ENCODE results near the gene NR2C2. TPM values are rescaled to one million over a fixed set of nuclear protein-coding genes. Genes with fewer than 3 reads are reported as not detected.

NR2C2 gene
- total RNA-seq, 4 donors from 2014 or later, result 32.2 to 60.6 (median 47.8) TPM

DNA sequence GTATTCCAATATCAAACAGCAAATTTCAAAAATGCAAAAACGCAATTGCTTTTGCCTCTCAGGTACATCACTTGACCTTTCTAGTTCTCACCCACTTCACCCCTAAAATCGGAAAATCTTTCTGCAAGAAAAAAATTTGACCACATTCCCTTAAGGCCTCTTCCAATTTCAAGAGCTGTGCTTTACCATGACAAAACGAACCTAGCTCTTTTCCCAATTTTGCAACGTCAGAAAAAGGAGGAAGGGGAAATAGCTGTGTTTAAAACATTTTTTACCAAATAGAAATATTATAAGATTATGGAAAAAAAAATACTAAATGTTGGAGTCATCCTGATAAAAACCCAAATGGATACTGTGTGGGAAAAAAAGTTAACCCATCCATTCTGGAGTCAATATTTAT is 1.1 kb upstream of the NR2C2 start:
- Histone ChIP-seq H3K9me3 (no peaks in the 10 kb centered on the region), H3K36me3 (peaks cover 0 to 16% (median 5%) of the 10 kb centered on the region in 4 donors), H3K27ac (peak overlapping the region; percentile 99 to 100 (median 99)), H3K27me3 (no peaks in the 10 kb centered on the region), H3K4me3 (peak overlapping the region; percentile 81 to 97 (median 90)), H3K4me1 (peaks cover 19 to 64% (median 34%) of the 10 kb centered on the region in 4 donors)
- in situ Hi-C loops (cut with MboI; ENCODE audit: low pct_ligation_motif_present in 1 of 4, low pct_unique_long_range_greater_than_20kb in 1 of 4, low sequenced_read_pairs in 3 of 4) (no loop called here), intact Hi-C loops (cut with DNase I; ENCODE audit: low total_unique reads) (loop anchor here (10.0 kb wide), 1 partner anchor 119 kb away; the partner anchor contains the start of gene MRPS25)
- no peak for TF ChIP-seq POLR2A (IDR thresholded peaks at IDR 0.05)
- TF ChIP-seq, protein P1, sequence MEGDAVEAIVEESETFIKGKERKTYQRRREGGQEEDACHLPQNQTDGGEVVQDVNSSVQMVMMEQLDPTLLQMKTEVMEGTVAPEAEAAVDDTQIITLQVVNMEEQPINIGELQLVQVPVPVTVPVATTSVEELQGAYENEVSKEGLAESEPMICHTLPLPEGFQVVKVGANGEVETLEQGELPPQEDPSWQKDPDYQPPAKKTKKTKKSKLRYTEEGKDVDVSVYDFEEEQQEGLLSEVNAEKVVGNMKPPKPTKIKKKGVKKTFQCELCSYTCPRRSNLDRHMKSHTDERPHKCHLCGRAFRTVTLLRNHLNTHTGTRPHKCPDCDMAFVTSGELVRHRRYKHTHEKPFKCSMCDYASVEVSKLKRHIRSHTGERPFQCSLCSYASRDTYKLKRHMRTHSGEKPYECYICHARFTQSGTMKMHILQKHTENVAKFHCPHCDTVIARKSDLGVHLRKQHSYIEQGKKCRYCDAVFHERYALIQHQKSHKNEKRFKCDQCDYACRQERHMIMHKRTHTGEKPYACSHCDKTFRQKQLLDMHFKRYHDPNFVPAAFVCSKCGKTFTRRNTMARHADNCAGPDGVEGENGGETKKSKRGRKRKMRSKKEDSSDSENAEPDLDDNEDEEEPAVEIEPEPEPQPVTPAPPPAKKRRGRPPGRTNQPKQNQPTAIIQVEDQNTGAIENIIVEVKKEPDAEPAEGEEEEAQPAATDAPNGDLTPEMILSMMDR (IDR thresholded peaks at IDR 0.05), result no peak
- TF ChIP-seq EP300 (IDR thresholded peaks at IDR 0.05; ENCODE audit: low read depth), result no peak
- TF ChIP-seq POLR2AphosphoS5 (IDR thresholded peaks at IDR 0.05), result no peak
- WGBS, 2 donors (ENCODE audit: low coverage in 1 of 2), result 8 to 19% methylated on average over 4 of the region's 4 CpGs
- DNase-seq, result no peak

DNA sequence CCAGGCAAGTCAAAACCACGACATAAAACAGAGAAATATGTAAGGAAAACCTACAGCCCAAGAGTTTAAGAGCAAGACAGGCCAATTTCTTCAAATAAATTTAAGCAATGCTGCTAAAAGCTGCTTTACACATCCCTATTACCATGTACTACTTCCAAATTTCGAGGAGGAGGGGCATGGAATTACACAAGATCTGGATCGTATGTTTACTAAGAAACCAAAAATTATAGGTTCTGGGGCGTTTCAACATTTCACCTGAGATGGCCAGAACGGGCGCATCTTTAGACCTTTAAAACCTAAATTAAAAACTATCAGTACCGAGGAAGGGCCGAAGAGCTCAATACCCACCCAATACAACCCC is 664 bp upstream of the NR2C2 start:
- intact Hi-C loops (cut with DNase I; ENCODE audit: low total_unique reads) (loop anchor here (10.0 kb wide), 1 partner anchor 118 kb away; the partner anchor contains the start of gene MRPS25), in situ Hi-C loops (cut with MboI; ENCODE audit: low pct_ligation_motif_present in 1 of 4, low pct_unique_long_range_greater_than_20kb in 1 of 4, low sequenced_read_pairs in 3 of 4) (no loop called here)
- H3K27ac ChIP-seq, result peak overlapping the region; percentile 99 to 100 (median 99)
- TF ChIP-seq EP300 (IDR thresholded peaks at IDR 0.05; ENCODE audit: low read depth), result no peak
- no peak for TF ChIP-seq POLR2AphosphoS5 (IDR thresholded peaks at IDR 0.05)
- TF ChIP-seq, protein P1 (IDR thresholded peaks at IDR 0.05), result no peak
- no peak for TF ChIP-seq POLR2A (IDR thresholded peaks at IDR 0.05)
- no peak for DNase-seq
- no peaks in the 10 kb centered on the region for H3K9me3 ChIP-seq
- H3K36me3 ChIP-seq, result peaks cover 0 to 16% (median 5%) of the 10 kb centered on the region in 4 donors
- 0% methylated on average over 3 to 8 of the region's 8 CpGs for WGBS, 2 donors (ENCODE audit: low coverage in 1 of 2)
- H3K27me3 ChIP-seq, result no peaks in the 10 kb centered on the region
- H3K4me1 ChIP-seq, result peaks cover 19 to 64% (median 34%) of the 10 kb centered on the region in 4 donors
- peak overlapping the region; percentile 81 to 97 (median 90) for H3K4me3 ChIP-seq

DNA sequence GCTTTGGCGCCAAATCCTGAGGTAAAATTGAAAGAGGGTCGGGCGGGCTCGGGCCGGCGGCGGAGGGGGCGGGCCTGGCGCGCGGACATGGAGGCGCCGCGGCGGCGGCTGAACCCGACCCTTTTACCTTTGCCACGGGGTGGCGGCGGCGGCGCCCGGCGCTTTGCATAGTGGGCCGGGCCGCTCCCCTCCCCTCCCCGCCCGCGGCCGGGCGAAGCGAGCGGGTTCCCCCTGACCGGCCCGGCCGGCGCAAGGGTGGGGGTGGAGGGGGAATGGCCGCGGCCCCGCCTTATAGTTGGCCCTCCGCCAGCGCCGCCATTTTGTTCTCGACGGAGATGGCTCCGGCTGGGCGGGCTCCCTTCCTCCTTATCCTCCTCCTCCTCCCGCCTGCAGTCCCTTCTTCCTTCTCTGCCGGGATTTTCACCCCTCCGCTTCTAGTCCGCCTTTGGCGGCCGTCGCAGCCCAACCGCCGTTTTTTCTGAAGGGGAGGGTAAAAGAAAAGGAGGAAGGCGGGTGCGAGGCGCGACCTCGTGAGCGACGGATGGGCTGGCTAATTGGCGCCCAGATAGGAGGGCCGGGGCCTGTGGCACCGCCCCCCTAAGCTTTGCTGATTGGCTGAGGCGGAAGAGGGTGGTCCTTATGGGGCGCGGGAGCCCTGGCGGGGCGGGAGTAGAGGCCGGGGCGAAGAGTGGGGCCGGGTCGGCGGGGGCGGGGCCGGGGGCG is 664 bp downstream of the NR2C2 start:
- TF ChIP-seq, protein P1 (IDR thresholded peaks at IDR 0.05), result no peak
- TF ChIP-seq POLR2A (IDR thresholded peaks at IDR 0.05), result peak; percentile 45
- TF ChIP-seq POLR2AphosphoS5 (IDR thresholded peaks at IDR 0.05), result peak in 2 of 3 donors; percentile 72 to 75
- in situ Hi-C loops (cut with MboI; ENCODE audit: low pct_ligation_motif_present in 1 of 4, low pct_unique_long_range_greater_than_20kb in 1 of 4, low sequenced_read_pairs in 3 of 4) (no loop called here), intact Hi-C loops (cut with DNase I; ENCODE audit: low total_unique reads) (loop anchor here (10.0 kb wide), 1 partner anchor 117 kb away; the partner anchor contains the start of gene MRPS25)
- Histone ChIP-seq H3K9me3 (no peaks in the 10 kb centered on the region), H3K4me1 (peaks cover 19 to 67% (median 31%) of the 10 kb centered on the region in 4 donors), H3K27ac (peak overlapping the region; percentile 99 to 100 (median 99)), H3K36me3 (peaks cover 0 to 16% (median 5%) of the 10 kb centered on the region in 4 donors), H3K4me3 (peak overlapping the region; percentile 81 to 97 (median 89)), H3K27me3 (no peaks in the 10 kb centered on the region)
- peak; percentile 98 for DNase-seq
- WGBS, 2 donors (ENCODE audit: low coverage in 1 of 2), result 0% methylated on average over 69 of the region's 79 CpGs; no CpG with 5 or more reads in 1 of the 2 donors

DNA sequence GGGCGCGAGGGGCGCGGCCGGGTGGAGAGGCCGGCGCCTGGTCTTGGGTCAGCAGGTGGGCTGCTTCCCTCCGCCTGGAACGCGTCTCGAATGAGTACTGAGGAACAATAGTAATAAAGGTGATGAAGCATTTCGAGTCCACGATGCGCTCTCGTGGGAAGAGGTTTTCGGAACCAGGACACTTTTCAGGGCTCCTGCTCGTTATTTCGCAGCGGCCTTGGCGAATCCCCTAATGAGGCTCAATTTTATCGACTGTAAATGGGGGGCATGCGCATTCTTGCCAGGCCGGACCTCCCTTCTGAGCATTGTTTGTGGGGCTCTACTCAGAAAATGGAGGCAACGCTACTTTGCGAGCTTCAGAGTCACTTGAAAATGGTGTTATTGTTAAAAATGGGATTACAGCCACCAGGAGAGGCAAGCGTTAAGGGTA is 1.2 kb downstream of the NR2C2 start:
- WGBS, 2 donors (ENCODE audit: low coverage in 1 of 2), result 2 to 3% methylated on average over 8 to 26 of the region's 26 CpGs
- peaks cover 0 to 16% (median 5%) of the 10 kb centered on the region in 4 donors for H3K36me3 ChIP-seq
- no peaks in the 10 kb centered on the region for H3K27me3 ChIP-seq
- intact Hi-C loops (cut with DNase I; ENCODE audit: low total_unique reads), result loop anchor here (10.0 kb wide), 1 partner anchor 116 kb away; the partner anchor contains the start of gene MRPS25
- in situ Hi-C loops (cut with MboI; ENCODE audit: low pct_ligation_motif_present in 1 of 4, low pct_unique_long_range_greater_than_20kb in 1 of 4, low sequenced_read_pairs in 3 of 4), result no loop called here
- peak overlapping the region; percentile 99 to 100 (median 99) for H3K27ac ChIP-seq
- peaks cover 19 to 65% (median 25%) of the 10 kb centered on the region in 4 donors for H3K4me1 ChIP-seq
- no peaks in the 10 kb centered on the region for H3K9me3 ChIP-seq
- no peak for DNase-seq
- peak; percentile 26 for TF ChIP-seq POLR2A (IDR thresholded peaks at IDR 0.05)
- TF ChIP-seq, protein P1 (IDR thresholded peaks at IDR 0.05), result no peak
- no peak for TF ChIP-seq EP300 (IDR thresholded peaks at IDR 0.05; ENCODE audit: low read depth)
- peak in 1 of 3 donors; percentile 8 for TF ChIP-seq POLR2AphosphoS5 (IDR thresholded peaks at IDR 0.05)
- peak overlapping the region; percentile 54 to 97 (median 88) for H3K4me3 ChIP-seq

Measured in transverse colon (tissue), 4 donors.